Large intestine (tissue), 3 donors: ENCODE data around the gene WASF2. TPM values are rescaled to one million over a fixed set of nuclear protein-coding genes. Genes with fewer than 3 reads are reported as not detected.

Experiments used
- DNase-seq, 2 donors: peaks; one replicate each; pipeline versions ENCODE4 v3.0.0 to v3.0.0-alpha.2; 2013
- H3K27ac ChIP-seq: one replicate; pipeline ENCODE4 v1.5.1; 2013; ENCODE audit warnings: low read length
- H3K27me3 ChIP-seq: 2 replicates; pipeline ENCODE4 v1.6.1; 2013; ENCODE audit warnings: low read length; ENCODE audit not compliant: control insufficient read depth, insufficient read depth
- H3K36me3 ChIP-seq: 2 replicates; pipeline ENCODE4 v1.6.1; 2013; ENCODE audit warnings: low read length; ENCODE audit not compliant: control insufficient read depth, insufficient read depth
- H3K4me1 ChIP-seq: one replicate; pipeline ENCODE4 v1.6.1; 2013; ENCODE audit warnings: low read length; ENCODE audit not compliant: control insufficient read depth, insufficient read depth
- H3K4me3 ChIP-seq: one replicate; pipeline ENCODE4 v1.5.1; 2013; ENCODE audit warnings: low read length
- H3K9me3 ChIP-seq: one replicate; pipeline ENCODE4 v1.6.1; 2013; ENCODE audit warnings: mild to moderate bottlenecking, low read depth, low read length, moderate library complexity; ENCODE audit not compliant: control insufficient read depth
- WGBS: methylation state at CpG from one replicate; pipeline ENCODE4 v1.1.5; 2013; ENCODE audit warnings: low lambda C conversion rate; ENCODE audit not compliant: insufficient coverage; 5-methylcytosine and 5-hydroxymethylcytosine counted together
- polyA plus RNA-seq: library from polyadenylated mRNA; unstranded; fragments of 120-200 nt; gene quantifications from one replicate; pipeline ENCODE4 v1.2.1, GENCODE V29; 2013

Gene WASF2
- polyA plus RNA-seq, 1 donor, result 56.0 TPM

DNA sequence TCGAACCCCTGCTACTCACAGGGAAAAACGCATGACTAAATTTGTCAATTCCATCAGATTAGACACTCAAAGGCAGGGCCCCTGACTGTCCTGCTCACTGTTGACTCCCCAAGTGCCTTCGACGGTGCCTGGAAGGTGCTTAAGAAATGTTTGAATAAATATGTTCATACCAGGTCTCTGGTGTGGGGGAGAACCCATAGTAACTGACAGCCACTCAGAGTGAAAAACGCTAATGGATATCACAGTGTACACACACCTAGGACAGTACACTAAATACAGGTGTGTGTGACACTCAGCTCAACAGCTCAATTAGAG is 39.7 kb upstream of the WASF2 start:
- Histone ChIP-seq H3K4me1 (peaks cover 41% of the 10 kb centered on the region), H3K4me3 (no peak overlapping the region), H3K27ac (peak overlapping the region; percentile 98), H3K36me3 (peaks cover 21% of the 10 kb centered on the region), H3K9me3 (no peaks in the 10 kb centered on the region), H3K27me3 (no peaks in the 10 kb centered on the region)
- WGBS, result no CpG with 5 or more reads among the region's 5 CpGs
- no peak for DNase-seq

DNA sequence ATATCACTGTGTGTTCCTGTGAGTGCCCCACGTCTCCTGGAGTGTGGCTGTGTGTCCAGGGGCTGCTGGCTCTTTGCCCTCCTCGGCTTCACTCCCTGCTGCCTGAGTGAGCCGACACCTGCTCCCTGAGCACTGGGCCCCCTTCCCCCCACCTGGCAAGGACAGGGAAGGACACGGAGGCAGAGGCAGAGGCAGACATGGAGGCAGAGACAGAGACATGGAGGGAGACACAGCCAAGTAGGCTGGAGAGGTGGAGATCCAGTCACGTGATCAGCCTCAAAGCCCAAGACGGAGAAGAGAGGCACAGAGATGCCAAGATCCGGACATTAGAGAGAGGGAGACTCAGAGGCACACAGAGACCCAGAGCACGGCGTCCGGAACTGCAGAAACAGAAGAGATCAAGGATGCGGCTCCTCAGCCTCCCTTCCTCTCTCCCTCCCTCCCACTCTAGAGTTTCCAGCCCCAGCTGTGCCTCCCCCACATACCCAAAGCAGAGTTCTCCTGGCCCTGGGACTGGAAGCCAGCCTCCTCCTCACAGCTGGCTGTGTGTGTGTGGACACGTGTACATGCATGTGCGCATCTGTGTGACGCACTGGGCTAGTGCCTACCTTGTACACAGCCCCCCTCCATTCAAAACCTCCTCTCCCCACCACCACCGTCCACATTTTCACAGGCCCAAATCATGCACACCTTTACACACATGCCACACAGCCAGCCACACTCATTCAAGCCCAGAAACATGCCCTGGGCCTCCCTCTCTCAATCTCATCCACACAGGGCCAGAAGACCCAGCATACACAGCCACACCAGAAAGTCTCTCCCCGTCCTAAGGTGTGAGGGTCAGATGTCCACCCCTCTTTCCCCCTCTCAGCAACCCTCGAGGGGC is 39.1 kb upstream of the WASF2 start:
- WGBS, result no CpG with 5 or more reads among the region's 17 CpGs
- H3K27ac ChIP-seq, result peak overlapping the region; percentile 98
- DNase-seq, result no peak
- H3K27me3 ChIP-seq, result no peaks in the 10 kb centered on the region
- H3K4me3 ChIP-seq, result peak overlapping the region; percentile 36
- H3K36me3 ChIP-seq, result peaks cover 17% of the 10 kb centered on the region
- peaks cover 47% of the 10 kb centered on the region for H3K4me1 ChIP-seq
- no peaks in the 10 kb centered on the region for H3K9me3 ChIP-seq

GRCh38 chr1:27527890-27528817 is 38.2 kb upstream of the WASF2 start:
- DNase-seq, result peak; percentile 91 to 97
- peak overlapping the region; percentile 98 for H3K27ac ChIP-seq
- no peaks in the 10 kb centered on the region for H3K9me3 ChIP-seq
- no CpG with 5 or more reads among the region's 71 CpGs for WGBS
- H3K27me3 ChIP-seq, result no peaks in the 10 kb centered on the region
- H3K36me3 ChIP-seq, result peaks cover 7% of the 10 kb centered on the region
- H3K4me1 ChIP-seq, result peaks cover 56% of the 10 kb centered on the region
- peak overlapping the region; percentile 54 for H3K4me3 ChIP-seq

DNA sequence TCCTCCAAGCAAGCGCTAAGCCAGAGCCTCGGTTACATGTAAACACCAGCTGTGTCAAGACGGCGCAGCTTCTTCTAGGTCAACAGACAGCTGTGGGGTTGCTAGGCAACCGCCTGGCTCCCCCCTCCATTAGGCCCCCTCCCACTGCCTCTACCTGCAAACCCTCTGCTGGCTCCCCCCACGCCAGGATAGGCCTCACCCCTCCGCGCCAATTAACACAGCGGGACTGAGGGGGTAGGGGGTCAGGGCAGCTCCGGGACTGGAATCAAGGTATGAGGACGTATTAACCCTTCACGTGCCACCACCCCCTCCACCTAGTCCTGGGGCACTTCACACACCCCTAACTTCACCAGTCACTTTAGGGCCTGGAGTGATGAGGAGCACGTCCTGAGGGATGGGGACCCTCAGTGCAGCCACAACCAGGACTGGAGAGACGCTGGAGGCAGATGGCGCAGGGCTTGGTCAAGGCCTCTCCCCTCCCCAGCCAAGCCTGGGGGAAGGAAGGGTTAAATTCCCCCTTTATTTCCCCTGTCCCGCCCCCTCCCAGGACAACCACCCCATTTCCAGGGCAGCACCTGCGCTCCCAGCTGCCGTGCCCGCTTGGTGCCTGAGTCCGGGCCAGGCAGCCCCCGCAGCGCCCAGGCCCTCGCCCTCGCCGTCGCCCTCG is 37.4 kb upstream of the WASF2 start:
- Histone ChIP-seq H3K27me3 (no peaks in the 10 kb centered on the region), H3K9me3 (no peaks in the 10 kb centered on the region), H3K4me1 (peaks cover 64% of the 10 kb centered on the region), H3K27ac (peak overlapping the region; percentile 98), H3K36me3 (peaks cover 3% of the 10 kb centered on the region), H3K4me3 (peak overlapping the region; percentile 54)
- no CpG with 5 or more reads among the region's 27 CpGs for WGBS
- peak; percentile 87 to 93 for DNase-seq

GRCh38 chr1:27526569-27527222 is 36.7 kb upstream of the WASF2 start:
- DNase-seq, result peak in 1 of 2 donors; percentile 78
- WGBS, result no CpG with 5 or more reads among the region's 10 CpGs
- H3K4me1 ChIP-seq, result peaks cover 71% of the 10 kb centered on the region
- H3K27me3 ChIP-seq, result no peaks in the 10 kb centered on the region
- peak overlapping the region; percentile 54 for H3K4me3 ChIP-seq
- H3K27ac ChIP-seq, result peak overlapping the region; percentile 98
- no peaks in the 10 kb centered on the region for H3K9me3 ChIP-seq
- H3K36me3 ChIP-seq, result peaks cover 3% of the 10 kb centered on the region

- Histone ChIP-seq H3K27ac (peak overlapping the region; percentile 98), H3K4me1 (peaks cover 82% of the 10 kb centered on the region), H3K27me3 (no peaks in the 10 kb centered on the region), H3K36me3 (no peaks in the 10 kb centered on the region), H3K9me3 (no peaks in the 10 kb centered on the region), H3K4me3 (peak overlapping the region; percentile 54)
- no CpG with 5 or more reads among the region's 16 CpGs for WGBS
- peak; percentile 88 to 95 for DNase-seq
Observed at GRCh38 chr1:27525296-27526272, 35.6 kb upstream of the WASF2 start.

GRCh38 chr1:27523337-27524020 is 33.5 kb upstream of the WASF2 start:
- H3K4me3 ChIP-seq, result no peak overlapping the region
- H3K27me3 ChIP-seq, result no peaks in the 10 kb centered on the region
- H3K27ac ChIP-seq, result peak overlapping the region; percentile 98
- peaks cover 91% of the 10 kb centered on the region for H3K4me1 ChIP-seq
- no peaks in the 10 kb centered on the region for H3K9me3 ChIP-seq
- no peak for DNase-seq
- WGBS, result 29% methylated on average over 1 of the region's 8 CpGs
- no peaks in the 10 kb centered on the region for H3K36me3 ChIP-seq

DNA sequence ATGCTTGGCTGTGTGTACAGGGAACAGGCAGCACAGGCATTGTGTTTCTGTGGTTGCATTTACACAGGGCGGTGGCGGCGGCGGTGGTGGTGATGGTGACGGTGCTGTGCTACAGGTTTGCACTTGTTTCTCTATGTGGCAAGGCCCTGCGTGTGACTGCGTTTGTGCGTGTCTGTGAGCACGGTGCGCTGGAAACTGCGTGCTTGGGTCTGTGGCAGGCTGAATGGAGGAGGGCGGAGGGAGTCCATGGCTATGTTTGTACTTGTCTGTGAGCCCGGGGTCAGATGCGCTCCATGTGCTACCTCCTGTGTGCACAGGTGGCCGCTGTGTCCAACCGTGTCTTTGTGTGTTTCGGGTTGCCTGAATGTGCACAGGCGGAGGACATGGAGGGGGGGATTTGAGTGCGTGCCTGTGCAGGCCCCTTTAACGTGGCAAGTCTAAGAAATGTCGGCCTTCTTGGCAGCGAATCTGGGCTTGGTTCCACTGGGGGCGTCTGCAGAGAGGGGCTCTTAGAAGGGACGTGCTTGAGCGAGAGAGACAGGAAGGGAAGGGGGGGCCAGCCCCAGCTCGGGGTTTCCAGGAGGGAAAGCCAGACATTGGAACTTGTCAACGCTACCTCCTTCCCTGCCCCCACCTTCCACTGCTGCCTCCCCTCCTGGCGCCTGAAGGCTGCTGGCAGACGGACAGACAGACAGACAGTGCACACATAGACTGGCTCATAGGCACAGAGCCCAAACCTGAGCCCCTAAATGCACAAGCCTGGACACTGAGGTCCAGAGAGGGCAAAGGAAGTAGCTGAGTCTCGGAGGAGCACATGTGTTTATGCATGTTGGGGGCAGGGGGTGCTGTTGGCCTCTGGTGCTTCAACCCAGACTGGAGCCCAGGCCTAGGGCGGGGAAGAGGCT is 32.7 kb upstream of the WASF2 start:
- Histone ChIP-seq H3K4me1 (peaks cover 97% of the 10 kb centered on the region), H3K4me3 (peak overlapping the region; percentile 5)
- DNase-seq, result peak in 1 of 2 donors; percentile 73

More for the DNA sequence above, 32.7 kb upstream of the WASF2 start:
- H3K36me3 ChIP-seq, result no peaks in the 10 kb centered on the region
- no CpG with 5 or more reads among the region's 31 CpGs for WGBS
- no peaks in the 10 kb centered on the region for H3K9me3 ChIP-seq
- H3K27me3 ChIP-seq, result no peaks in the 10 kb centered on the region
- peak overlapping the region; percentile 98 for H3K27ac ChIP-seq
